22Rv1 (cell line): Measurements from ENCODE around the gene FUS.
"Not testable (repeated sequence)": the region's sequence is repeated elsewhere in the genome, so short reads cannot be mapped to it uniquely, and the experiment has no call there.

ENCODE experiments used
- H3K27ac ChIP-seq: fragments of 450-650 bp; 2 replicates; pipeline ENCODE4 v1.5.1; 2017
- ZFX ChIP-seq: fragments of 450-650 bp; IDR thresholded peaks from 2 replicates; pipeline ENCODE4 v1.6.1; 2017; ENCODE audit warnings: antibody characterized with exemption, borderline replicate concordance
- TF ChIP-seq, protein P1 (sequence below): fragments of 450-650 bp; IDR thresholded peaks from 2 replicates; pipeline ENCODE4 v1.5.1; 2017; ENCODE audit warnings: mild to moderate bottlenecking

Gene FUS

DNA sequence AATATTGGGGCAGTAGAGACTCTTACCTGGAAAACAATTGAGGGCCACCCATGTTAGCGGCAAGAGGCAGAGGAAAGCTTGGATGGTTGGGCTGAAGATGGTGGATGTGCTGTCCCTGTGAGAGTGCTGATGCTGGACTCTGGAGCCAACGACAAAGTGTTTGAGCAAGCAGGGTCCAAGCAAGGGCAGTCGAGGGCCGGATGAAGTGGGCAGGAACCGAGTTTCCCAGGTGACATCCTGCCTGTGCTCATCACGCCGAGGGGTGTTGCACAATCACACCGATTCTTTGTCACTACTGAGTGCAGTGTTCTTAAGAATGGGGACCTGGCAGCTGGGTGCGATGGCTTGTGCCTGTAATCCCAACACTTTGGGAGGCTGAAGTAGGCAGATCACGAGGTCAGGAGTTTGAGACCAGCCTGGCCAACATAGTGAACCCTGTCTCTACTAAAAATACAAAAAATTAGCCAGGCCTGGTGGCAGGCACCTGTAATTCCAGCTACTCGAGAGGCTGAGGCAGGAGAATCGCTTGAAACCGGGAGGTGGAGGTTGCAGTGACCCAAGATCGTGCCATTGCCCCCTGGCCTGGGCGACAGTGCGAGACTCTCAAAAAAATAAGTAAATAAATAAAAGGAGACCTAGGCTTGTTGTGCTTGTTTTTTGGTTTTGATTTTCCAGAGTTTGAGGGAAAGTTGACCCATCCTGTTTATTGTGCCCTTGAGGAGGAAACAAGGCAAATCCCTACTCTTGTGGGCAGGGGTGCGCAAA is 16.6 kb downstream of the FUS start:
- TF ChIP-seq, protein P1, sequence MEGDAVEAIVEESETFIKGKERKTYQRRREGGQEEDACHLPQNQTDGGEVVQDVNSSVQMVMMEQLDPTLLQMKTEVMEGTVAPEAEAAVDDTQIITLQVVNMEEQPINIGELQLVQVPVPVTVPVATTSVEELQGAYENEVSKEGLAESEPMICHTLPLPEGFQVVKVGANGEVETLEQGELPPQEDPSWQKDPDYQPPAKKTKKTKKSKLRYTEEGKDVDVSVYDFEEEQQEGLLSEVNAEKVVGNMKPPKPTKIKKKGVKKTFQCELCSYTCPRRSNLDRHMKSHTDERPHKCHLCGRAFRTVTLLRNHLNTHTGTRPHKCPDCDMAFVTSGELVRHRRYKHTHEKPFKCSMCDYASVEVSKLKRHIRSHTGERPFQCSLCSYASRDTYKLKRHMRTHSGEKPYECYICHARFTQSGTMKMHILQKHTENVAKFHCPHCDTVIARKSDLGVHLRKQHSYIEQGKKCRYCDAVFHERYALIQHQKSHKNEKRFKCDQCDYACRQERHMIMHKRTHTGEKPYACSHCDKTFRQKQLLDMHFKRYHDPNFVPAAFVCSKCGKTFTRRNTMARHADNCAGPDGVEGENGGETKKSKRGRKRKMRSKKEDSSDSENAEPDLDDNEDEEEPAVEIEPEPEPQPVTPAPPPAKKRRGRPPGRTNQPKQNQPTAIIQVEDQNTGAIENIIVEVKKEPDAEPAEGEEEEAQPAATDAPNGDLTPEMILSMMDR, result no peak
- TF ChIP-seq ZFX, result no peak
- no peak overlapping the region for H3K27ac ChIP-seq

DNA sequence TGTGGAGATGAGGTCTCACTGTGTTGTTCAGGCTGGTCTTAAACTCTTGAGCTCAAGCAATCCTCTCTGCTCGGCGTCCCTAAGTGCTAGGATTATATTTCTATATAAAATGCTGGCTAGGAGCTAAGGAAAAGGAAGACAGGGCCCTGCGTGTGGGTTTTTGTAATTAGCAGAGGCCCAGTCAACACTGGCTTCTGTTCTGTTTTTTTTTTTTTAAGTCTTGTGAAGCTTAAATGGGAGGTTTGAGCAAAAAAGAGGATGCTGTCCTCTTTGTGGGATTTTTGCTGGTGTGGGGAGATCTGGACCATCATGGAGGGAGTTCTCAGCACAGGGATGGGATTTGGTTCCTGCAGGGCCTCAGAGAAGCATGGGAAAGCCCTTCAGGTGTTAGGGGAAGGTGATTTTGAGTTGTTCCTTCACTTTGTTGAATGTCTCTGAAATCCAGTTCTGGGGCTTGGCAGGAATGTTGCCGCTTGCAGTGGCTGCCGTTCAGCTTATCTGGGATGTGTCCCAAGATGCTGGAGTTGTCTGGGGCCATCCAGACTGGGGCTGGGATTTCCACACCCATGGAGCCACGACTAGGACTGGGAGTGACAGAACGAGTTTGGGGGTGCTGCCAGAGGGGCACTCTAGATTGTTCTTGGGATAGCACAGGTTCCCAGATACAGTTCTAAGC is 18.4 kb downstream of the FUS start:
- peak overlapping the region; percentile 13; the same call in 1 of the 2 replicates for H3K27ac ChIP-seq
- TF ChIP-seq, protein P1, result no peak
- TF ChIP-seq ZFX, result no peak

DNA sequence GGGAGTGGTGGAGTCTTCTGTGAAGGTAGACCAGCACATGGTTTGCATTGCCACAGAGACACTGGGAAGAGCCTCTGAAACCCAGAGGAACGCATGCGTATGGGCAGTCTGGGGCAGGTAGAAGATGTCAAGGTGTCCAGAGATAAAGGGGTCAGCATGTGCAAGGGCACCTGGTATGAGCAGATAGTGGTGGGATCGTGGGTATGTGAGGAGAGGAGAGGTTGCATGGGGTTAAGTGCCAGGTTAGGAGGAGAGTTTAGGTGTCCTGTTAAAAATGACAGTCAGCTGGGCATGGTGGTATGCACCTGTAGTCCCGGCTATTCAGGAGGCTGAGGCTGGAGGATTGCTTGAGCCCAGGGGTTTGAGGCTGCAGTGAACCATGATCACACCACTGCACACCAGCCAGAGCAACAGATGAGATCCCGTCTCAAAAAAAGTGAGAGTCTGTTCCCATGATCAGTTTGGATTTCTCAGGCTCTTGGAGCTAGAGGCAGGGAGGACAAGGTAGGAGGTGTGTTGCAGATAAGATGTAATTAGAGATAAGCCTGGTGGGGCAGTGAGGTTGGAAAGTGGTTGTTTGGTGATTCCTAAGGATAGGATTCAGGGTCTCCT is 19.6 kb downstream of the FUS start:
- no peak overlapping the region for H3K27ac ChIP-seq
- TF ChIP-seq, protein P1, result no peak
- TF ChIP-seq ZFX, result no peak

DNA sequence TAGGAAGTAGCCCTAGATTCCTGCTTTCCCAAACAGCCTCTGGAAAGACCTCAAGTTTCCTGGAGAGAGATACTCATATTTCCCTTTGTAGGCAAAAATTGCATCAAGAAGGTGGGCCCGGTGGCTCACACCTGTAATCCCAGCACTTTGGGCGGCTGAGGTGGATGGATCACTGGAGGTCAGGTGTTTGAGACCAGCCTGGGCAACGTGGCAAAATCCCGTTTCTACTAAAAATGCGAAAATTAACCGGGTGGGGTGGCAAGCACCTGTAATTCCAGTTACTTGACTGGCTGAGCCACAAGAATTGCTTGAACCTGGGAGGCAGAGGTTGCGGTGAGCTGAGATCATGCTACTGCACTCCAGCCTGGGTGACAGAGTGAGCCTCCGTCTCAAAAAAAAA is 20.2 kb downstream of the FUS start:
- H3K27ac ChIP-seq, result not testable (repeated sequence)

DNA sequence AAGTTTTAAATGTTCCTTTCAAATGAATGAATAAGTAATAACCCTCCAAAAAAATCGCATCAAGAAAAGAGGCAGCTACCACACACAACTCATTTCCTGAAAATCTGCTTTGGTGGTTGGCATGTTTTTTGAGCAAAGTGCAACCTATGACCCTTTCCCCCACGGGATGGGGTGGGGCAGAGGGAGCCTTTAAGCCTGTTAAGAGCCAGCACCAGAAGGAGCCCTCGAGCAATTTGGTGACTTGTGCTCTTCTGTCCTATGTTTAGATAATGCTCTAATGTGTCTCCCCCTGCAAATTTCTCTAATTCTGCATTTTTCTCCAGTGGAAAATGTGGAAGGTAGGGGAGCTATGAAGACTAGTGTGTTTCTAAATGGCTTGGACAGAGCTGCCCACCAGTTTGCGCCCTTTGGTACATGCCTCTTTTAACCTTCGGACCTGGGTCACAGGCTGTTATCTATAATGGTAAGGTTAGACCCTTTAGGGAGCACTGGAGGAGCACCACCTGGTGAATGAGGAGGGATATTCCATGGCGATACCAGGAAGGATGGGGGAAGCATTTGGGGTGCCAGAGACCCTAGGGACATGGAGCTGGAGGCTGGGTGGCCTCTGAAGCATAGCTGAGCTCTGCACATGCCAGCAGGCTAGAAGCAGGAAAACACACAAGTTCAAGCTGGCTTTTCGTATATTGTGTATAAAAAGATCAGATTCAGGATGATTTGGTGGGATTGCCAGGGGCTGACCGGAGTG is 21.1 kb downstream of the FUS start:
- H3K27ac ChIP-seq, result no peak overlapping the region
- TF ChIP-seq, protein P1, result 0 out of 2 replicates have a peak, but pooled peaks have one; percentile 6
- no peak for TF ChIP-seq ZFX

DNA sequence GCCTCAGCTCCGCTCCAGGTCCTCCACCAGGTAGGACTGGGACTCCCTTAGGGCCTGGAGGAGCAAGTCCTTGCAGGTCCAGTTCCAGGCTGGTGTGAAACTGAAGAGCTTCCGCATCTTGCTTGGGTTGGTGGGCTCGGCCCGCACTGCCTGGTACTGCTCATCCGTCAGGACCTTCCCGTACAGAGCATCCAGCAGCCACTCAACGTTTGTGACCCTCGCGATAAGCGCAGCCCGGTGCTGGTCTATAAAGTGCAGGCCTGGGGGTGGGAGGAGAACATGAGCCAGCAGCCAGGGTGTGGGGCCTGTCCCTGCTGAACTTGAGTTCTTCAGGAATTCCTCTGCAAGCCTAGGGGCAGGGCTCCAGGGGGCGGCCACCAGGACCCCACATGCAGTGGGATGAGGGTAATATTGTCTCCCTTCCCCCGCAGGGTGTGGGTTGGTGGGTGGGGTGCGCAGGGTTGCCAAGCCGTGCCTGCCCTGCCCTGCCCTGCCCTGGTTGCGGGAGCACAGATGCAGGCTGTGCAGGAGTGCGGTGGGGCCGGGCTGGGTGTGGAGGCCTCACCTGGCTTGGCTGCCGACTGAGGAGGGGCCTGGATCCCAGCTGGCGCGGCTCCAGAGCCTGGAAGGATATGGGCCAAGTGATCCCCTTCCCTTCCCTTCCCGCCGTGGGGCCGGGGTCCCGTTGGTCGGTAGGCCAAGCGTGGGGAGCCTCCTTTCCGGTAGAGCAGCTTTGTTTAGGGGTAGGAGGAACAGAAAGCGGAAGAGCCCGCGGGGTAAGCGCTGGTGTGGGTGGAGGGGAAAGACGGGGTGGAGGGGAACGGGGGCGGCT is 21.9 kb downstream of the FUS start:
- no peak overlapping the region for H3K27ac ChIP-seq
- TF ChIP-seq, protein P1, result no peak
- TF ChIP-seq ZFX, result no peak
